ENCODE measurements around the gene TMA7B.

Gene TMA7B

DNA sequence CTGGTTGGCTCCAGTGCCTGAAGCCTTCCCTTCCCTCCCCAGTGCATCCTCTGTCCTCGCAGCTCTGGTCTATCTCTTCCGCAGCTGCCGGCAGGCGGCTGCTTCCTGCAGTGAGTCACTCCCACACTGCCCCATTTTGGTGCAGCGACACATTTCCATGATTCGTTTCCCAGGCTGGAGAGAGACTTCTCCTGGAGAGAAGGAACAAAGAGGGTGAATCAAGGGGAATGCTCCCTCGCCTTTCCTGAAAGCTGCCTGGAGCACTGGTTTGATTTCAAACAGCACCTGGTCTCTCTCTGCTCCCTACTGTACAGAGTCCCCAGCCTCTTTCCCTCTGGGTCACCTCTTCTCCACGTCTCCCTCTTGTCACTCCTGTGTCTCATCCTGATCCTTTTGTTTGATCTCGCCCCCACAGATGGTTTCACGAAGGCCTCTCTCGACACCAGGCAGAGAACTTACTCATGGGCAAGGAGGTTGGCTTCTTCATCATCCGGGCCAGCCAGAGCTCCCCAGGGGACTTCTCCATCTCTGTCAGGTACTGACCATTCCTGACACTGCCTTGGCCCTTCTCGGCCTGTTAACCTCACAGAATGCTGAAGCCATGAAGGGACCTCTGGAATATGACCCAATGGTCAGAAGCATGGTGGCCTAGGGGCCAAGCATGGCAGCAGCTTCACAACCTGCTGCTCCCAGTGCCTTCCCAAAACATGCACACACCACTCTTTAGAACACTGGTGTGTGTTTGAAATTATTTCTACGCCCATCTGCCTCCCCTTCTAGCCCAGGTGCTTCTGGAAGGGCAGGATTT, at the start of gene TMA7B:
Gene TMA7B (plus strand): TSS at position 758 of the 808 bp plus-strand sequence. CDS start 3,978 bp downstream, outside the sequence.
- no peak for DNase-seq

DNA sequence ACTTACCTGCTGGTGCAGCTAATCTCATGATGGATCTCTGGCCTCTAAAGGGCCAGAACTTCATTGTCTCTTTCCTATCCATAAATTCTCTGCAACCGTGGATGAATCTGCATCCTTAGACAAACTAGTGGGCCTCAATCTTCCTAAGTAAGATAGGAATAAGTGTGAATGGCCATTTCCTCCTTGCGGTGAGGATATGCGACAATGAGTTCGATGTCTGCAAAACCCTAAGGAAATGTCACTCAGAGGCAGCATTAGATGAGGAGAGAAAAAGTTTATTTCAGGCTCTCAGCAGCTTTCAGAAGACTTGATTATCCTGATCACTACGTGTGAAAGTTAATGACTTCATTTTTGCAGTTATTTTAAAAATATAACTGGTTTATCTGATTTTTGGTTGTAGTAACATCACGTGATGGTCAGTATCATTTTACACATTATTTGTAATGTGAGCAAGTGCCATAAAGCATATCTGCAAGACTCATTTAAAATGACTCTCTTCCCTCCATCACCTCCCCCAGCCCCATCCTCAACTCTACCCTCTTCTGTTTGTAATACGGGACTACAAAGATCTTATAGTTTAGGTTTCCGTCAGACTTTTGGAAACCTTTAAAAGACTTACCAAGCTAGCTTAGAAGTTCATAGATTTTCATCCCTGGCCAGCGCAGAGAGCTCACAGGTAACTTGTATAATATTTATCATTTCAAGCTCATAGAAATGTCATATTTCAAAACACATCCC, 49.2 kb upstream of the TMA7B start:
- no peak for DNase-seq

DNA sequence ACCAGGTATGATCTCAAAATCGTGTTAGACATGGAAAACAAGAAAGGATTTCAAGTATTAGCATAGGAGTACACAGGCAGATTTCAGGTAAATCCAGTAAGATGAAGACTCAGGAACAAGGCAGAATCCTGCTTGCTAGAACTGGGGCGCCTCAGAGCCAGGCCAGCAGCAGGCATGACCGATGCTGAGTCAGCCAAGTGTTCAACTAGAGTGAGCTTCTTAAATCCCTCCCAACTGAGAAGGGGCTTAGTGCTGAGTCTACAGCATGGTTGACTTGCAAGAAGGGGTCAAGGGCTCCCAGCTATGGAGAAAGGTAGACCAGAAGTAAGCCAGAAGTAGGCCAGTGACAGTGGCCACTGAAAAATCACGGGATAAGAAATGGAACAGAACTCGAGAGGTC, 46.9 kb upstream of the TMA7B start:
- no peak for DNase-seq

DNA sequence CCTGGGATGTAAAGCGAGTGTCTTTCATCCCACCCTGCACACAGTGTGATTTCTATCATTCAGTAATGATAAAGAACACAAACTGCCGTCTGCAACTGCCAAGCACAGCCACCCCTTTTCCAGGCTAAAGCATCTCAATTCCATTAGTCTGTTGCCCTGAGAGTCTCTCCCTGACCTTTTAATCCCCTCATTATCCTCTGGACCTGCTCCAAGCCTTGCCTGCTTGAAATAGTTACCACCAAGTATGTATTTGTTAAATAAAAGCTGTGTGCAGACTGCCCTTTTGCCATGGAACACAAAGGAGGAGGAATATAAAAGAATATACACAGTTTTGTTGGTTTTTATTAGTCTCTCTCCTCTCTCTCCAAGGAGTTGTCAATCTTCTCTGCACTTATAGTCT, 46.3 kb upstream of the TMA7B start:
- DNase-seq, result no peak

DNA sequence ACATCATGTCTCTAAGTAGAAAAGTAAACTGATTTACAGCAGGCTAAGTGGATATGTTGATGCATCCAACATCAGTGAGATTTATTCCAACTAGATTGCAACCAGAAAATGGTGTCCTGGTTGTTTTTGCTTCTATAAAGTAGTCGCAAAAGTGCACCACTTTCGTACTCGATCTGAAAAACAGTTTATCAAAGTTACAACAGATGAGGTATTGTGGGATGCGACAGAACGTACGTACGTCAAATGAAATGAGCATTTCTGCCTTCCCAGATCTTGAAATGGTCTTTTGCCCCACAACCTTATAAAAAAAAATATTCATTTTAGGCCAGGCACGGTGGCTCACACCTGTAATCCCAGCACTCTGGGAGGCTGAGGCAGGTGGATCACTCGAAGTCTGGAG, 45.6 kb upstream of the TMA7B start:
- DNase-seq, result no peak

DNA sequence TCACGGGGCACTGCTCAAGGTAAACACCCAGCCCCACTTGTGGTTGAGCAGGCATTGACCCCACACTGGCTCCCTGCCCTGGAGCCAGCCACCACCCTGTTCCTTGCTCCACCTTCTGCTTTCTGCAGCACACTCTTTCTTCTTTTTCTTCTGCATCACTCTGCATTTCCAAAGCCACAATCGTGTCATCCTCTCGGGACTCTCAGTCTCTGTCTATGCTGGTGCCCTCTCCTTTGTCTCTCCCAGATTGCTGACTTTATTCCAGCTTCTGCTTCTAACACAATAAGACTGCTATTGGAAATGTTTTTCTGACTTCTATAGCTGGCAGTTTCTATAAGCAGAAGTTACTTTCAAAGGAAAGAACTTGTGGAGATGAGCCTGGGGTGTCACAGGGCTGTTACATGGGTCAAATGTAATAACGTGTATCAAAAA, 44.9 kb upstream of the TMA7B start:
- no peak for DNase-seq

DNA sequence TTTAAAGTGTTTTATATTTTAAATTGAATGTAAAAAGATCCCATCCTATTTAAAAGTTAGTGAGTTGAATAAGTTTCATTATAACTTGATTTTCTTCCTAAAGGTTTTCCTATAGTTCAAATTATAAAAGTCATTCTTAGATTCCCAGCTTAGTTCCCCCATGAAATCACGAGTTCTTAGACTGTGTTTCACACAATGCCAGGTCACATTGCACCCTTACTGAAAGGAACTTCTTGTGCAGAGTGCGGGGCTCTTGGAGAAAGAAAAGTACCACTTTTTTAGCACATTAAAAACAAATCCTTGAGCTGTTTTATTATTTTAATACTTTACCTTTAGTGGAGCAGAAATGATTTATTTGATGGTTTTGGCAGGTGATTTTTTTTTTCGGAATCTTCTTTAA, 43.7 kb upstream of the TMA7B start:
- no peak for DNase-seq

DNA sequence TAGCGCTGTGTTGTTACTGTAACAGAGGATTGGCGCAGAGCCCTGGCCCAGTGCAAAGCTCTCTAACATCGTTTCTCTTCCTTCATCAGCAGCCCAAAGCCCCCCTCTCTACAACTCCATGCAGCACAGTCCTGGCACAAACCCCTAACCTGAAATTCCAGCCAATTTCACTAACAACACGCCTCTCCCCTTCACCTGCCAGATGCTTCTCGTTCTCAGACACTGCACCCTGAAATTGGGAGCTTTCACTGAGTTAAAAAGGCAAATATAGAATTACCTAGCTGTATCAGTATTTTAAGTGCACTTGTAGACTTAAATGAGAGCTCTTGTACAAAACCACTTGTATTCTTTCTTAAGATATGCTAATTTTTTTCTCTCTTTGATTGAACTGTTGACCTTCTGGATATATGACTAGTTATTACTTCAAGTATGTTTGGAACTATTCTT, 43.0 kb upstream of the TMA7B start:
- DNase-seq, result no peak

- no peak for DNase-seq
Observed at GRCh38 chr22:39917776-39918495, 42.3 kb upstream of the TMA7B start.

DNA sequence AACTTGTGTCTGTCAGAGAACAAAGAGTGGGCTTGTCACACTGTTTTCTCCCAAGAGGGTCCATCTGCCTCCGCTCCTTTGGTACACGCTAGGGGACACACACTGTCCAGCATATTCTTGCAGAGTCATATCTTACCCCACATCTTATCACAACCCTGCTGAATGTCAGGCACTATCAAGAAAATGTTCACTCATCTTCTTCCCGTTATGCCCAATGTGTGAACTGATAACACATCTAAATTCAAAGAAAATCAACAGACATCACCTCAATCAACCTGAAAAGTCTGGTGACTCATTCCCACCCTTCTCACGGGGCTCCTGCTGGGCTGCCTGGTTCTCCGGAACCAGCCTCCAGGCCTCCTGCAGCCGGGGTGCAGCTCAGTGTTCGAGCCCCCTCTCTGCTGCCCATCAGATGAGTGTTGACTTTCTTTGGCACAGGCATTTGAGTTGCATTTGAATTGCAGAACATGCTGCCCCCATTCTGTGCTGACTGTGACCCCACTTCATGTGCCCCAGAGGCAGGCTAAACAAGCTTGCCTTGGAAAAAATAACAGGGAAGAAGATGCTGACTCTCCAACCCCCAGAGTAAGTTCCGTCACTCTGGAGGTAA, 40.0 kb upstream of the TMA7B start:
- peak; percentile 64 for DNase-seq

DNA sequence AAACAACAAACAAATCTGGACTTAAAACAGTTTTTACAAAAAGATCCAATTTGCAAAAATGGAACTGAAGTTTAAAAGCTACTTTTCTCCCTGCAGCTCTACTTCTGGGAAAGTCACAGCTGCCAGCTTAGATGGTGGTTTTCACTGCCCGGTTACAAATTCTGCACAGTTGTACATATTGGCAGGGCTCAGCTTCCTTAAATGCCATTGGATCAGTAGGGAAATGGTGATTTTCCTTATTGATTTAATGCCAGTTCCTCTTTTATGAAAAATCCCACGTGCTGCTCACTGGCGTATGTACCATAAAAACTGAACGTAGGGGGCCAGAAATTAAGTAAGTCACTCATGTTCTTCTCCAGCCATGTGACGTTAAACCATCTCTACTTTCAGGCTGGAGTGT, 36.5 kb upstream of the TMA7B start:
- DNase-seq, result no peak

DNA sequence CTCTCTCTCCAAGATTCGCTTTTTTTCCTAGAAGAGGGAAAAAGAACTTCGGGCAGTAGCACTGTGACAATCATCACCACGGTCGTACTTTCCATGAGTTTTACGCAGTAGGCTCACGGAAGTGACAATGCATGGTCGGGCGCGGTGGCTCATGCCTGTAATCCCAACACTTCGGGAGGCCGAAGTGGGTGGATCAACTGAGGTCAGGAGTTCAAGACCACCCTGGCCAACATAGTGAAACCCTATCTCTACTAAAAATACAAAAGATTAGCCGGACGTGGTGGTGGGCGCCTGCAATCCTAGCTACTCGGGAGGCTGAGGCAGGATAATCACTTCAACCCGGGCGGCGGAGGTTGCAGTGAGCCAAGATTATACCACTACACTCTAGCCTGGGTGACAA, 35.9 kb upstream of the TMA7B start:
- DNase-seq, result no peak

GRCh38 chr22:39925273-39925672, 34.9 kb upstream of the TMA7B start:
- DNase-seq, result no peak

DNA sequence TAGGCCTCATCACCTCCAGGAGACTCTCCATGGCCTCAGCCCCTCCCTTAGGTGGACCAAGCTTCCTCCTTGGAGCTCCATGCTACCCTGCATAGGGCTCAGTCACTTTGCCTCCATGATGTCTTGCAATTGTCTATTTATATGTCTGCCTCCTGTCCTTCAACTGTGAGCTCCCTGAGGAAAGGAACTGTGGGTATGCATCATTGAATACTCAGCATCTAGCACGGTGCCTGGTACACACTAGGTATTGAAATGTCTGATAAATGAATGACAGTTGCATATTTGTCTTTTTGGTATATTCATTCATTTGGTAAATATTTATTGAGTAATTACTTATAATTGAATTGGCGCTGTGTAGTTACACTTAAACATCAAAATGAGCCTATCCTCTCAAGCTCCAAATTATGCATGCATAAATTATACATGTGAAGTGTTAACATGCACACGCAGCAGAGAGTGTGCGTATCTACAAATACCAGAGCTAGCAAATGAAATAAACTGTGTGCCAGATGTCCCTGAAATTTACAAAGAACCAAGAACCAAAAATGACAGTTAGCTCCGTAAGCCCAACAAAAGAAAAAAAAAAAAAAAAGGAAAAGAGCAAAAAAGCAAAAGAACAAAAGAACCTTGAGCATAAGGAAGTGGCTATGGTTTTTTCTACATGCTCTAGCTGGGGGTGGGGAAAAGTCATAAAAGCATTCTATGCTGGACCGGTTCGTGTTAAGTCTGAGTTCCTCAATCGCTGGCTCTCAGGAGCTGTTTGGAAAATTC, 34.1 kb upstream of the TMA7B start:
- no peak for DNase-seq

GRCh38 chr22:39926753-39927152, 33.4 kb upstream of the TMA7B start:
- DNase-seq, result no peak

GRCh38 chr22:39927544-39927943, 32.7 kb upstream of the TMA7B start:
- DNase-seq, result no peak

DNA sequence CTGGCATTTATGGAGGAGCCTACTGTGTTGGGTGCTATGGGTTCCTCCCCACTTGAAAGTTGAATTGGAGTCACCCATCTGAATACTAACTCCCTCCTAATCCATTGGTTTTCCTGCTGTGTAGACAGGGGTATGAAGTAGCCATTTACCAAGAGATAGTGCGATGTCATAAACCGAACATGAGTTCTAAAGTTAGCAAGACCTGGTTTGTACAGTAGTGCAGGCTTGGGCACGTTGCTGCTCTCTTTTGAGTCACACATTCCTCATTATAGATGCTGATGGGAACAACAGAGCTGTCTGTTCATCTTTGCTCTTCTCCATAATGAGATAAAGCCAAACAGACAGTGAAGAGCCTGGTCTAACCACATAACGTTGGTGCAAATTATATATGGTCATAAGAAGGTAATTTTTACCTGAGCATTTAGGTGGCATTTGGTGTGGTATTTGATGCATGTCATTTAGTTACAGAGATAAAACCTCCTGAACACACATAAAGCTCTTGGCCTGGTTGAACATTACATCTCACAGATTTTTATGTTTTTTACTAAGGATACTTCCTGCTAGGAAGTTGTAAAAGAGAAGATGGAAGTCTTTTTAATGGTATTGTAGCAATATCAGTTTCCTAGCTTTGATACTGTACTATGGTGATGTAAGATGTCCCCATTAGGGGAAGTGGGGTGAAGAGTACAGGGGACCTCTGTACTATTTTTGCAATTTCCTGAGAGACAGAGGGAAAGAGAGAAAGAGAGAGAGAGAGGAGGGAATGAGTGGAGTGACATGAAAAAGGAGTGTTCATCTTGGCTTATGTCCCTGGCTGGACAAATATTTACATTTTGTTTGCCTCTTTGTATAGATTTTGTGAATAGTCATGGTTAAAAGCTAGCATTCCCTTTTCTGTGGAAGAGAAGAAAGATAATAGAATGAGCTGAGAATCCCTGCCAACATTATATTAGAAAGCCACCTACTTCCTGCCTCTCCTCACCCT, 31.4 kb upstream of the TMA7B start:
- no peak for DNase-seq

- no peak for DNase-seq
Observed at GRCh38 chr22:39931251-39931650, 28.9 kb upstream of the TMA7B start.

GRCh38 chr22:39932166-39932565, 28.0 kb upstream of the TMA7B start:
- no peak for DNase-seq

GRCh38 chr22:39932918-39933649, 27.1 kb upstream of the TMA7B start:
- peak; percentile 53 for DNase-seq

Data from activated CD8-positive, alpha-beta memory T cell treated with anti-CD3 and anti-CD28 coated beads, Interleukin-2, amount 50 U/mL, for 4 hours (primary cell).